ENCODE data around the gene TSPAN2.
A peak's percentile ranks its signal among the peaks of the same experiment; 100 is the strongest.

TSPAN2 gene

DNA sequence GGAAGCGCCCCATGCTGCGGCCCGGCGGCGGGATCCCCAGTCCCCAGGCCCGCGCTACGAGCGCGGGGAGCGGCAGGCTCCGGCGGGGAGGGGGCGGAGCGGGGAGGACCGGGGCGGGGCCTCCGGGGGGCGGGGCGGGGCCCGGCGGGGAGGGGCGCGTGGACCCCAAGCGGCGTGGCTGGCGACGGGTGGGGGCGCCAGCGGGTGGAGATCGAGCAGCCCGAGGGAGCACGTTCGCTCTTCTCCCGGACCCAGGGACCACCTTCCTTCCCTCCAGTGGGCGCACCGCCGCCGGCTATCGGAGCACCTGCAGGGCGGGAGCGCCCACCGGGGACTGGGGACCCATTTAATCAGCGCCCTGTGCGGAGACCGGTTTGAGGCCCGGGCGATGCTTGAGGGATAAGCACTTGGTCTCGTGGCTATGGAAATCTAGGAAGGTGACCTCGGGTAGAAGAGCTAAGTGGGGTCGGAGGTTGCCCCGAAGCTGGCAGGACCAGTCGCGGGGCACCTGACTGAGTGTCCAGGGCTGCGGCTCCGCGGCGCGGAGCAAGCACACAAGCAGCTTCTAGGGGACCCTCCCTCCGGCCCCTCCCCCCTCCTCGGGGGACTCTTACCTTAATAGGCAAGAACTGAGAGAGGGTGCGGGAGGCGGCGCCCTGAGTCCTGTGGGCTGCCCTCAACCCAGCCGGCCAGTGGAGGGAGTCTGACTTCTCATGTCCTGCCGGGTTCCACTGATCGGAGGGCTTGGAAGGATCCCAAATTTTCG is at the start of gene TSPAN2:
TSPAN2 (minus strand) TSS at position 84 of the 766 bp plus-strand sequence; CDS start at position 13, 71 bp downstream.
- peak; percentile 49 for DNase-seq

DNA sequence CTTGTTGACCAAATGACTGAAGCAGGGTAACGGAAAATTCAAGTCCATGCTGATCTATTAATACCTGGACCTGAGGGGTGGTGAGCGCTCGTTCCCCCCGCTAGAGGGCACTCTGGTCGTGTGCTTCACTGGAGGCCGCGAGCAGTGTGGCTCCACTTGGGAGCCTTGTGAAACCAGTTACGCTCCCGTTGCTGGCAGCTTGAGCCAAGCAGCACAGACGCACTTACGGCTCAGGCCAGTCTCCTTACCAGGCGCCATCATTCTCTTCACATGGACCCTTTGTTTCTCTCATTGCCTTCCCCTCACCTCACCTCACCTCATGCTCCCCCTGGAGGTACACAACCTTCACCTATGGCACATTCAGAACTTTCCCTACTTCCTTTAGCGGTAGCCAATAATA is 49.7 kb upstream of the TSPAN2 start:
- peak; percentile 34 for DNase-seq

DNA sequence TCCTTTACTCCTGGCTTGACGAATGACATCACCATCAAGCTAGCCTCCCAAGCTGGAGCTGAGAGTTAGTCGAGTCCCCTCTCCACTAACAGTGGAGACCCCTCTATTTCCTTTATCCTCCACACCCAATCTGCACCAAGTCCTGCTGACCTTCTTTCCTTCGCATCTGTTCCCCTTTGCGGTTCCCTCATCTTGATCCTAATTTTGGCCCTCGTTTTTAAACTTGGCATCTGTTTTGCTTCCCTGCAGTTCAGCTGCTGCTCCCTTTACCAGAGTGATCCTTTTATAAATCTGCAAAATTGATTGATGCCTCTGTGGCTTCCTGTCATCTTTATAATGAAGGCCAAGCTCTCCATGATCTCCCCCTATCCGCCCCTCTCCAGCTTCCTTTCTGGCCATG is 49.0 kb upstream of the TSPAN2 start:
- DNase-seq, result no peak

DNA sequence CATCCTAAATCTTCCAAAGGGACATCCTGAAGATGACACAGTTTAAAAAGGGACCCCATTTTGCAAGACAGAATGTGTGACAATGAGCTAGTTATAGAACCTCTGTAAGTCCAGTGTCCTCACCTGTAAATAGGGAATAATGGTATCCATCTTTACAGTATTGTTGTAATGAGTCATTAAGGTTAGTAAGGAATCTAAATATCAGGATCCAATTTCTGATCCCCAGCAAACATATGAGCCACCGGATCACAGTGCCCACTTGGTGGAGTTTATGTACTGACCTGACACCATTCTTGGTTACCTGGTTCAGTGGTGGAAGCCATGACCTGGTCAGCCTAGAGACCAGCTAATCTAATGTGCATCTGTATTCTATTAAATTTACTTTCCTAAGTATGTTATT is 47.9 kb upstream of the TSPAN2 start:
- no peak for DNase-seq

DNA sequence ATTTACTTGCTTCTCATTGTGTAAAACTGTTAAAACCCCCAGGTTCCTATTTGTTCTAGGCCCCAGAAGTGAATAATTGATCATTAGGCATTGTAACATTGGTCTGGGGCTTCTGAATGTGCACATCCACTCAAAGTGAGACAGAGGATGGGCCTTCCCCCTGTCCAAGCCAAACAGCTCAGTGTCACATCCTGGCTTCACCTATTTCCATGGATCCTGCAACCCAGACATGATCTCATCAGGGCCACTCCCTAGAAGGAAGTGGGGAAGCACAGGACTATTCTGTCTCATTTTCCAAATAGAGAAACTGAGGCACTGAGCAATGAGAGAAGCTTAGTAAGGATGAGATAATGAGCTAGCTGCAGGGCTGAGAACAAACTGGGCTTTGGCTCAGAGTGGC is 47.4 kb upstream of the TSPAN2 start:
- DNase-seq, result no peak

DNA sequence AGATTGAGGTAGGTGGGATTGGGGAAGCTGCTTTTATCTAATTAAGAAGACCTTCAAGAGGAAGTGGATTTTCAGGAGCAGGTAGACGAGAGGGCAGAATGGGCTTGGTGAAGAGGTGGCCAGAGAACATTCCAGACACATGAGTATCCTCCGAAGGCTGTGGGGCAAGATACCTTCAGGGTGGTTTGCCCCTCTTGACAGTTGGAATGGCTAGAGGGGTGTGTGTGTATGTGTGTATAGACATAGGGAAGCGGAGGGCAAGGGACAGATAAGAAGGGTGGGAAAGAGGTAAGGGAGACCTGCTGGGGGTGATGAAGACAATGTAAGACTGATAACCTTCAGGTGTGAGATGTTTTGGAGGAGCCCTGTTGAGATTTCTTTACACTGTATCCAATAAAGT is 46.8 kb upstream of the TSPAN2 start:
- no peak for DNase-seq

DNA sequence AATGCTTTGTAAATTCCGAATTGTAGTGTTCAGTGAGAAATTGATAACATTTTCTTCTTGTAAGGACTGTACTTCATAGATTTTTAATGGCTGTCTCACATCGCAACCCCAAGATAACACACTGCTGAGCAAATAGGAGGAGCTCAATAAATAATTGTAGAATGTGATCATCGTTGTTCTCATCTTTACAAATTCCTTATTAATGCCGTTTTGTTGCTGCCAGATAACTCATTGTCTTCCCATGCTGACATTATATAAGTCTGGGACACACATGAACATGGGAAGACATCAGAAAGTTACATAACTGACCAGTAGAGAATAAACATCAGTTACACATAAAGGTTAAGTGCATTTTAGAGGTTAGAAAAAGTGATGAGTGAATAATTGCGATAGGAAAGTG is 46.4 kb upstream of the TSPAN2 start:
- DNase-seq, result no peak

DNA sequence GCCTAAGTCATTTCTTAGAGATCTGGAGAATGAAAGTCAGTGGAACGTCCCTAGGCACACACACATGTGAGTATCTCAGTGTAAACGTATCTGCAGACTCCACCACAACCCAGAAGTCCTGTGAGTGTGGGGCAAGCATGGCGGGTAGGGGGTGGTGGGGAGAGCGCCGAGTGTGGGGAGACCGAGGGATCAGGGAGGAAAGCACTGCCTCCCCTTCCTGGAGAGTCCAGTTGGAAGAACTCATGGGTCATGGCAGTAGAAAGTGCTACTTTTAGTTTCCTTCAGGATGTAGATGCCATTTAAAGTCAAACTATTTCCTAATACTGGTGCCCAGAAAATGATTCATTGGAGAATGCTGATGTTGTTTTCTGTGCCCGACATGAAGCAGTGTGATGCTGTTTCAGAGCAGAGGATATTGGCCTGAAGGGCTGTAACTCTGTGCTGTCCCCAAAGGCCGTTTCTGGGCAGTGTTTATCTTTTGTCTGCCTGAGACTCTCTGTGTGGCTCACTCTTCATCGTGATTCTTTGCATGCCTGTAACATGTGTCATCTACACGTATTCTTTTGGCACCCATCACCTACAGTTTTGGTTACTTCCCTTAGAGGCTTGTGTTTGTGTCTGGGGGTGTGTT is 45.7 kb upstream of the TSPAN2 start:
- DNase-seq, result no peak

DNA sequence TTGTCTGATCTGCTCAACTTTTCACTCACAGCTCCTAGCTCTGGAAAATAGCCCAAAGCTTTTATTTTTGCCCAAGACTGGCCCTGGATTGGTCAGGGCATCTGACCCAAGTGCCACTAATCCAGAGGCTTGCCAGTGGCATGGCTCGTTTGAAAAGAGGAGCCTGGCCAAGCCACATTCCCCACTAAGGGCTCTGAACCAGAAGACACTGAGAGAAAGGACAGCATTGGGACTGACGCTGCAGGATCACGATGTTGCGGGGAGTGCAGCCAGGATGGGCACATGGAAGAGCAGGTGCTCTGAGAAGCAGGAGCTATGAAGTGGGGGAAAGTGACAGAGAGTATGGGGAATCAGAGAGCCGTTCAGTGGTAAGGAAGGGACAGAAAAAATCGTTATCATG is 44.9 kb upstream of the TSPAN2 start:
- no peak for DNase-seq

DNA sequence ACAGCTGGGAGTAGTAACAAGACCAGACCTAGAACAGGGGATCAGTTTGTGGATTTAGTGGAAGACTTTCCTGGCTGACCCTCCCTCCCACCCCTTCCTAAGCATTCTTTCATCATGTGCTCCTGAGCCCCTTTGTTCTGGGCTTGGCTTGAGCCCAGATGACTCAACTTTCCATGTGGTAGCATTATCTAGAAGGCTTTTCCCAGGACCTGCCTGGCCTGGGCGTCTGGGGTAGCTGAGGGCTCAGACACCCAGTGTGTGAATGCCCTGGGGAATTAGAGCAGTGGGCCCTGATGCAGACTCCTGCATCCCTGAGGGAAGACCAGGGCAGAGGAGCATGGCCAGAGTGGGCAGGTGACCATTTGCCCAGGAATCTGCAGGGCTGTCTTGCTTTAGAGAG is 44.1 kb upstream of the TSPAN2 start:
- DNase-seq, result no peak

DNA sequence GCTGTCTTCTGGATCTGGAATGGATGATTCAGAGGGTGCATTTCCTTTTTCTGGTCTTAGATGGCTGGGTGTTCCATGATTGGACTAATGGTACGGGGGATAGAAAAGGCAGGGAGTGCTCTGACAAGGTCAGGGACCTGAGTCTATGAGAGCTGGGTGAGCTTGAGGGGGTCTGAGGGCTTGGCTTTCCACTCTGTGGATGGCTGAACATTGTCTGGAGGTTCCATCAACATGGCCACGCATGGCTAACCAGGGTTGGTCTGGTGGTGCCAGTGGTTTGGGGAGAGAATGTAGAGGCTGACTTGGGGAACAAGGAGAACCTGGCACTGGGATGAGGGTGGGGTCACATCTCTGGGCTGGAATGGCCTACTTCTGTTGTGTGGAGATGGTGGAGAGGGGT is 41.5 kb upstream of the TSPAN2 start:
- no peak for DNase-seq

DNA sequence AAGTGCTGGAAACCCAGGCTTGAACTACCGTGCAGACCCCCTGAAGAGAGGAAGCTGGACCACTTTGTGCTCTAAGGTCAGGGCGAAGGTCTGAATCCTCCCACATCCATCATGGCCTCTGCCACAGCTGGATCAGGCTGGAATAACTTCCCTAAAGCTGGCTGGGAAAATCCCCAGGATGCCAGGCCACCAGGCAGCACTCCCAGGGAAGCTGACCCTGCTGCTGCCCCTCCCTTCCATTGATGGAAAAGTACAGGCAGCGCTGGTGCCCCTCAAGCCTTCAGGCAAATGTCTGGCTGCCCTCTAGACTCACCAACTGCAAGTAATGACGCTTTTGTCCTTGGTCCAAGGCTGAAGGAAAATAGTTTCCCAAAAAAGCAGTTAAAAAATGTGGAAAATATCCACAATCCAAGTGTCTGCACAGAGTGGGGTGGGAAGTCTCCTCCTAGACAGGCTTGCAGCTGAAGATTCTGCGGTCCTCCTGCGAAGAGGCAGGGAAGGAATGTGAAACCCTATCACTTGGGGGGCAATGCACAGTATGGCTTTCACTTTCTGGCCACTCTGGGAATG is 39.9 kb upstream of the TSPAN2 start:
- DNase-seq, result no peak

DNA sequence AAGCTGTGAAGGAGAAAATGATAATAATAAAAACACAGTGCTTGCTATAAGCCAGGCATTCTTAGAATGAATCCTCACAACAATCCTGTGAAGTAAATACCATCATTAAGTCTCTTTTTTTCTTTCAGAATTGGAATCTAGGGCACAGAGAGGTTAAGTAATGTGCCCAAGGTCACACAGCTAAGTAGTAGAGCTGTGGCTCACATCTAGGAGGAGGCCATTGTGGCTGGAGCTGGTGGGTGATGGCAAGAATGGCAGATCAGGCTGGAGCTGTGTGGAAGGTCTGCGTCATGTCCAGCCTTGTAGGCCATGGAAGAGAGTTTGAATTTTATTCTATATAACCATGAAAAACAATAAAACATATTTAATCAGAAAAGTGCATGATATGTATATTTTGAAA is 38.2 kb upstream of the TSPAN2 start:
- no peak for DNase-seq

DNA sequence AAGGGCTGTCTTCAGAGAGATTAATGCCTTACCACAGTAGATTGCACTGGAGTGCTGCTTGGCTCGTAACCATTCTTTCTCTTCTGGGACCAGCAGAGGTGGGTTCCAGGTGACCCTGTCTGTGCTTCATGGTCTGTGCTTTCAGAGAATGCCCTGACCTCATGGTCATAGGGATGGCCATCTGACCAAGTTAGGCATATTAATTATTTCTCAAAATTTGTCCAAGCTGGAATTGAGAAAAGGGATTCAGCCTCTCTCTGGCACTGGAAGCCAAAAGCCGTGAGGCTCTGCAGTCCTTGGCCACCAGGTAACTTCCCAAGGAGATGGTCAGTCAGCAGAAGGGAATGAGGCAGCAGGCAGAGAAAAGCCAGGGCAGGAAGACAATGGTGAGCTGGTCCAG is 37.2 kb upstream of the TSPAN2 start:
- no peak for DNase-seq

DNA sequence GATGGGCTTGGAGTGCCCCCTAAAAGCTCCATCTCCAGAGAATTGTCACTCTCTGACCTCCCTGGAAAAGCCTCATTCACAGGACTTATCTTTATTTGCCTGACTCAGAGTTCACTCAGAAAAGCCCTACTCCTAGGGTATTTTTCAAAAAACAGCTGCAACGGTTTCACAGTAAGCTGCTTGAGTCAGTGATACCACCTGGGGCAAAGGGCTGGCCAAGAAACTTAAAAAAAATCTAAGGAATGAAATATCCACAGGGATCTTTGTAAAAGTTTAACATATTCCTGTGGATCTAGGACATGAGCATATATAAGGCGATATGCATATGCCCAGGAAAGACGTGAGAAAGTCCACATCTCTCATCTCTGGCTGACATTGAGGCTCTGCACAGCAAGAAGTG is 33.8 kb upstream of the TSPAN2 start:
- no peak for DNase-seq

DNA sequence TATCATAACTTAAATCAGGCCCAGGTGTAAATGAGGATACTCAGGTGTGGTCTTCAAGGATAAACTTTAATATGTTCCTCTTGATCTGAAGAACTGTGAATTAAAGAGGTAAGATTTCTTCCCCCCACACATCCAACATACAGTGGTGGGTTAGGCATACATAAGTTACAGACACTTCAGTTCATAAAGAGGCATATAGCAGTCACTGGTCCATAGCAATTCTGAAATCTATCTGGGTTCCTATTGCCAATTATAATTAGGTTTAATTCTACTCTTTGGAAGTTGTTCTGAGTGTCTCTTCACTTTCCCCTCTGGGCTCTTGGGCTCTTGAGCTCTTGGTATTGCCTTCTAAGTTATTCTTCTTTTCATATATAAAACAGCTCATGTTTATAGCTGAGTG is 32.5 kb upstream of the TSPAN2 start:
- DNase-seq, result no peak

DNA sequence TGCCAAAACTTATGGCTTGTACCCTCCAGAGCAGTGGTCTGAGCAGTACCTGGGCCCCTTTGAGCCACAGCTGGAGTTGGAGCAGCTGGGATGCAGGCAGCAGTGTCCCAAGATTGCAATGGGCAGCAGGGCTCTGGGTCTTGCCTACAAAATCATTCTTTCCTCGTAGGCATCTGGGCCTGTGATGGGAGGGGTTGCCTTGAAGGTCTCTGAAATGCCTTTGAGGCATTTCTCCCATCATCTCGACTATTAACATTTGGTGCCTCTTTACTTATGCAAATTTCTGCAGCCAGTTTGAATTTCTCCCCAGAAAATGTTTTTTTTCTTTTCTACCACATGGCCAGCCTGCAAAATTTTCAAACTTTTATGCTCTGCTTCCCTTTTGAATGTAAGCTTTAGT is 31.0 kb upstream of the TSPAN2 start:
- DNase-seq, result no peak

DNA sequence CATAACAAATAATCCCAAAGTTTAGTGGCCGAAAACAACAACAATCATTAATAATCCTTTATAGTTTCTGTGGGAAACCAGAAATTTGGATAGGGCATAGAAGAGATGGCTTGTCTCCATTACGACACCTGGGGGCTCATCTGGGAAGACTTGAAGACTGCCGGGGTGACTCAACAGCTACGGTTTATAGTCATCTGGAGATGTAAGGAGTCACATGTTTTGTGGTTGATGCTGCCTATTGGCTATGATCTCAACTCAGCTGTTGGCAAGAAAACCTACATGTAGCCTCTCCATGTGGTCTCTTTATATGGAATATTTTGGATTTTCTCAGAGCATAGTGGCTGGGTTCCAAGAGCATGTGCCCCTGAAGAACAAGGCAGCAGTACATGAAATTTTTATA is 29.3 kb upstream of the TSPAN2 start:
- DNase-seq, result no peak

DNA sequence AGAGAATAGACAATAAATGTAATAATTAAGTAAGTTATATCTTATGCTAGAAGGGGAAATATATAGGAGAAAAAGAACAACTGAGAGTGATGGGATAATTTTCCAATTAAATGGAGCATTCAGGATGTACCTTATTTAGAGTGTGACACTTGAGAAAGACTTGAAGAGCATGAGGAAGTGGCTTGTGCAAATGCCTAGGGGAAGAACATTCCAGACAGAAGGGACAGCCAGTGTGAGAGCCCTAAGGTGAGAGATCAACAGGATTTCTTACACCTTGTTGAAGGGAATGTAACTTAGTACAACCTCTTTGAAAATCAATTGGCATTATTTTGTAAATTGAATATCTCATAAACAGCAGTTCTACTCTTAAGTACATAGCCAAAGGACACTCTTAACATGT is 28.8 kb upstream of the TSPAN2 start:
- no peak for DNase-seq

DNA sequence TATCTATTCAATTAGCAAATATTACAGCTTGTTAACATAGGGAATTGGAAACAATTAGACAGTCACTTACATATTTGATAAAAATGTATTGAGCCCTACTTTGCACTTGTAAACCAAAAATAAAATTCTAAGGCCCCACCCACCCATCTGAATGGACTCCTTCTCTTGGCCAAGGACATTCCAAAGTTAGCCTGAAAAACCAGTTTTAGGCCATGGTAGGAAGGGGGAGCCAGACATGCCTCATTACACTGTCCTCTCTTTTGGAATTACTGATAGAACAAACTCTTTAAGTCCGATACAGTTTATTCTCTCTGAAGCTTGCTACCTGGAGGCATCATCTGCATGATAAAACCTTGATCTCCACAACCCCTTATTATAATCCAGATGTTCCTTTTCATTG is 28.0 kb upstream of the TSPAN2 start:
- DNase-seq, result no peak

DNA sequence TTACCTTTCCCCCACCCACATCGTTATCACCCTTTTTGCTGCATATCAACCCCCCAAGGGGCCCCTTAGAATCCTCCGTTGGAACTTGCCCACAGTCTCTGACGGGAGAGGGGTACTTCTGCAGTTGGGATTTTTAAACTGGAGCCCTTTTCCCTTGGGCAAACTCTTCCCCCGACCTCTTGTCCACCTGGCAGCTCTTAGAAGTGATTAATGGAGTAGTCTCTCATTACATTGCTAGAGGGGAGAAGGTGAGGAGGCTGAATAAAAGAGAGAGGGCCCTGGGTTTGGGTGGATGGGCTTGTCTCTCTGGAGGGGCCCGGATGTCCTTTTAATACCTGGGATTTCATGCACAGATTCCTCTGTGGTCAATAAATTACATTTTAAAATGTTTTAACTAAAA is 27.2 kb upstream of the TSPAN2 start:
- DNase-seq, result no peak

DNA sequence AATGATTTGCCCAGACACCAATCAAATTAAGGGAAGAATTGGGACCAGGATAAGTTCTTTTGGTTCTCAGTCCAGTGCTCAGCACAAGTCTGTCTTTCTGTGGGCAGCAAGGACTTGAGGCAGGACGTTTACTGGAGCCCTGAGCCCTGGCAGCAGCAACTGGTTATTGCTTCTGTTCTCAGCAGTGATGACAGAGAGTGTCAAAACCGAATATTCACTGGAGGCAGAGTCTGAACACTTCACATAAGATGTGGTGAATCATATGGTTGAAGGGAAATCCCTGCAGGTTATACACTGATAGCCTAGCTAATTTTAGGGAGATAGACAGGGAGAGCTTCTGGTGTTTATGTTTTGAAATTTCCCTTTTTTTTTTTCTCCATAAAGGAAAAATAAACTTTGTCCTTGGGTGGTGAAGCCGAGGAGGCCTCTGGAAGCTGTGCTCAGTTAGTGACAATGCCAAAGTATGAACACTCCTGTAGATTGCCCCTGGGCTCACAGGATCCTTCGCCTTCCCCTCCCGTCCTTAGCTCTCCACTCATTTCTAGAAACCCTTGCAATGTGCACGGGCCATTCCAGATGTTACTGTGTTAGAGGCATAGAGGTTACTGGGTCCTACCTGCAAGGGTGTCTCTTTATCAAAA is 26.3 kb upstream of the TSPAN2 start:
- no peak for DNase-seq

DNA sequence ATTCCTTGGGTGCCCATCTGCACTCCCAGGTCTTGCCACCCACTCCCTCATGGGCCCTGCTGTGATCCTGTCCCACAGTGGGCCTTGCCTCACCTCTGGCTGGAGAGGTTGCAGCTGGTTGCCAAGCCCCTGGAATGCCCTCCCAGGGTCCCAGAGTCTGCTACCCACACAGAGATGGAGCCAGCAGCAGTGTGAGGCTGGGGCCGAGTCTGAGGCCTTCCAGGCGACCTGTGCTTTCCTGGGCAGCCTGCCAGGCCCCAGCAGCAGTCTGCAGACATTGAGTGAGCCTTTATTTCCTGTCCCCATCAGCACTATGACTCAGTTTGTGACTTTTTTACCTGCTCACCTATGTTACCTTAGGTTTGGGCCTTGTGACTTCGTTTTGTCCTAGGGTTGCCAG is 25.0 kb upstream of the TSPAN2 start:
- DNase-seq, result no peak

DNA sequence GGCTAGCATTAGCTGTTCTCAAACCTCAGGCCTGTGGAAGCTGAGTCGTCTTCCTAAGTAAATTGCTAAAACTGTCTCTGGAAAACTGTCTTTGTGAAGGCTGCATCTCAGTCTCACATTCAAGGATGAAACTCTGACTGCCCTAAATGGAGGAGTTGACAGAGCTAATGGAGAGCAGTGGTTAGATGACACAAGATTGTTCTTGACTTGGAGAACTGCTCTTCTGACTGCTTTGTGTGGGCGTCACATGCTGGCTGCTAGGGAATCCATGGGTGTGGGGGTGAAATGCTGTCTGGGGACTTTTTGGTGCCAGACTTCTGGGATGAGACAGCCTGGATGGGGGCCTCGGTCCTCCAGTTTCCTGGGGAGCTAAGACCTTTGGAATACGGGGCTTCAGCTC is 24.5 kb upstream of the TSPAN2 start:
- DNase-seq, result no peak

Data from activated effector memory CD4-positive, alpha-beta T cell treated with Interleukin-2 at 50 U/mL for 16 hours (primary cell).